Choroid plexus epithelial cell (primary cell): Measurements from ENCODE around the gene DST.
A peak's percentile ranks its signal among the peaks of the same experiment; 100 is the strongest.

Source experiments
- DNase-seq: peaks from one replicate; pipeline ENCODE4 v3.0.0-alpha.2; 2010; ENCODE audit warnings: low read depth
- H3K4me3 ChIP-seq: 2 replicates; pipeline ENCODE4 v1.5.1; 2011; ENCODE audit warnings: low read depth, mild to moderate bottlenecking, control low read depth, low read length, moderate library complexity
- TF ChIP-seq, protein P1 (sequence below): conservative IDR thresholded peaks from 2 replicates; pipeline ENCODE4 v1.5.1; 2011; ENCODE audit warnings: low read depth, mild to moderate bottlenecking, control low read depth, inconsistent platforms, low read length, moderate library complexity

The DST gene

GRCh38 chr6:56677559-56677958 lies 34.9 kb upstream of the DST start:
- no peak overlapping the region for H3K4me3 ChIP-seq
- TF ChIP-seq, protein P1, sequence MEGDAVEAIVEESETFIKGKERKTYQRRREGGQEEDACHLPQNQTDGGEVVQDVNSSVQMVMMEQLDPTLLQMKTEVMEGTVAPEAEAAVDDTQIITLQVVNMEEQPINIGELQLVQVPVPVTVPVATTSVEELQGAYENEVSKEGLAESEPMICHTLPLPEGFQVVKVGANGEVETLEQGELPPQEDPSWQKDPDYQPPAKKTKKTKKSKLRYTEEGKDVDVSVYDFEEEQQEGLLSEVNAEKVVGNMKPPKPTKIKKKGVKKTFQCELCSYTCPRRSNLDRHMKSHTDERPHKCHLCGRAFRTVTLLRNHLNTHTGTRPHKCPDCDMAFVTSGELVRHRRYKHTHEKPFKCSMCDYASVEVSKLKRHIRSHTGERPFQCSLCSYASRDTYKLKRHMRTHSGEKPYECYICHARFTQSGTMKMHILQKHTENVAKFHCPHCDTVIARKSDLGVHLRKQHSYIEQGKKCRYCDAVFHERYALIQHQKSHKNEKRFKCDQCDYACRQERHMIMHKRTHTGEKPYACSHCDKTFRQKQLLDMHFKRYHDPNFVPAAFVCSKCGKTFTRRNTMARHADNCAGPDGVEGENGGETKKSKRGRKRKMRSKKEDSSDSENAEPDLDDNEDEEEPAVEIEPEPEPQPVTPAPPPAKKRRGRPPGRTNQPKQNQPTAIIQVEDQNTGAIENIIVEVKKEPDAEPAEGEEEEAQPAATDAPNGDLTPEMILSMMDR = no peak
- peak; percentile 62 for DNase-seq

- DNase-seq = no peak
- H3K4me3 ChIP-seq = no peak overlapping the region
- TF ChIP-seq, protein P1 = no peak
Measured at GRCh38 chr6:56671651-56672461, 29.2 kb upstream of the DST start.

DNA sequence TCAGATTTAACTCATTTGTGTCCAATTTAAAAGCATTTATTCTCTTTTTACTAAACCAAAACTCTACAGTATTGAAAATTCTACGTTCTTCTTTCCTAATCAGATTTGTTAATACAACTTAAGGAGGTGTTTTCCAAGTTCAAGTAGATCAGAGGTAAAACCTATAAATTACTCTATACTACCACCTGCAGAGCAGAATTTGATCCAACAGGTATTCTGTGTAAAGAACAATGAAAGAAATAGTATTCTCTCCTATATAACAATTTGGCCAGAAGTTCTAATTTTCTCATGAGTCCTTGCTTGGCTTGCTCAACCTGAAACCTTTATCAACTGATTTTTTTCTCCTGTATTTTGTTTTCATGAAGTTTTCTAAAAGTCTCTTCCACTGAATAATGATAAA lies 28.5 kb upstream of the DST start:
- no peak for DNase-seq
- TF ChIP-seq, protein P1 = no peak
- no peak overlapping the region for H3K4me3 ChIP-seq

- TF ChIP-seq, protein P1 = no peak
Measured at GRCh38 chr6:56669041-56669440, 26.4 kb upstream of the DST start.

GRCh38 chr6:56668158-56668557 lies 25.5 kb upstream of the DST start:
- H3K4me3 ChIP-seq = no peak overlapping the region
- TF ChIP-seq, protein P1 = no peak
- DNase-seq = no peak

More at GRCh38 chr6:56669041-56669440, 26.4 kb upstream of the DST start:
- no peak for DNase-seq
- H3K4me3 ChIP-seq = no peak overlapping the region

- no peak overlapping the region for H3K4me3 ChIP-seq
- no peak for DNase-seq
- TF ChIP-seq, protein P1 = no peak
Measured at GRCh38 chr6:56667336-56667735, 24.6 kb upstream of the DST start.

DNA sequence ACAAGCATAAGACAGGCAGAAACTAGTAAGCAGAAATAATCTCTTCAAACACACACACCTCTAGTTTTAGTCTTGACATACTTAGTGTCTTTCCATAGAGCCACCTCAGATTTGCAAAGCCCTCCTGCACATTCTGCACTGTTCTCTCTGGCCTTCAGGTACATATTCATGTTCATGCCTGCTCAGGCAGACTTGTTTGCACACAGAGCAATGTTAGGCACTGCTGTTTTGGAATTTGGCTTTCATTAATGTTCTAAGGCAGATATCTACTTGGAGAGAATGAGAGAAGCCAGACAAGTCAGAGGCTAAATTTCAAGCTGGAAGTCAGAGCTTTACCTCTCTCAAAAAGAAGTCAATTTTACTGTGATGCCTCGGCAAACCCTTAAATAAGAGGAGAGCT lies 21.3 kb upstream of the DST start:
- no peak for DNase-seq
- H3K4me3 ChIP-seq = no peak overlapping the region
- TF ChIP-seq, protein P1 = no peak
